RWPE2 (cell line): ENCODE results near the gene TEK.

Source experiments
- ATAC-seq: fragments of 200-7000 bp; cut with Tn5 transposase; 3 replicates; pipeline ENCODE4 v1.9.1; 2021; ENCODE audit warnings: low read depth
- DNase-seq: peaks from one replicate; pipeline ENCODE4 v3.0.0-alpha.2; 2020; ENCODE audit warnings: low spot score
- H3K27ac ChIP-seq: fragments of 450-650 bp; 2 replicates; pipeline ENCODE4 v1.5.1; 2017; ENCODE audit warnings: mild to moderate bottlenecking; ENCODE audit not compliant: poor library complexity, severe bottlenecking
- H3K27me3 ChIP-seq: fragments of 250-450 bp; sonication (Bioruptor Pico); 2 replicates; pipeline ENCODE4 v1.5.1; 2021; ENCODE audit warnings: mild to moderate bottlenecking, moderate library complexity; ENCODE audit not compliant: insufficient read depth, poor library complexity, severe bottlenecking
- H3K36me3 ChIP-seq: fragments of 250-450 bp; sonication (Bioruptor Pico); 2 replicates; pipeline ENCODE4 v1.5.1; 2020; ENCODE audit warnings: low read depth, mild to moderate bottlenecking, moderate library complexity
- H3K4me1 ChIP-seq: fragments of 250-450 bp; sonication (Bioruptor Pico); 2 replicates; pipeline ENCODE4 v1.5.1; 2021; ENCODE audit warnings: mild to moderate bottlenecking, moderate library complexity; ENCODE audit not compliant: insufficient read depth, poor library complexity, severe bottlenecking
- H3K4me3 ChIP-seq: fragments of 250-450 bp; sonication (Bioruptor Pico); 2 replicates; pipeline ENCODE4 v1.5.1; 2021; ENCODE audit warnings: mild to moderate bottlenecking, moderate library complexity; ENCODE audit not compliant: severe bottlenecking
- H3K9me3 ChIP-seq: fragments of 250-450 bp; sonication (Bioruptor Pico); 2 replicates; pipeline ENCODE4 v1.5.1; 2021; ENCODE audit warnings: mild to moderate bottlenecking, moderate library complexity; ENCODE audit not compliant: severe bottlenecking
- CTCF ChIP-seq: fragments of 450-650 bp; IDR thresholded peaks from one replicate; pipeline ENCODE4 v1.5.1; 2017; ENCODE audit warnings: mild to moderate bottlenecking, moderate library complexity; ENCODE audit not compliant: poor library complexity, severe bottlenecking

TEK gene

DNA sequence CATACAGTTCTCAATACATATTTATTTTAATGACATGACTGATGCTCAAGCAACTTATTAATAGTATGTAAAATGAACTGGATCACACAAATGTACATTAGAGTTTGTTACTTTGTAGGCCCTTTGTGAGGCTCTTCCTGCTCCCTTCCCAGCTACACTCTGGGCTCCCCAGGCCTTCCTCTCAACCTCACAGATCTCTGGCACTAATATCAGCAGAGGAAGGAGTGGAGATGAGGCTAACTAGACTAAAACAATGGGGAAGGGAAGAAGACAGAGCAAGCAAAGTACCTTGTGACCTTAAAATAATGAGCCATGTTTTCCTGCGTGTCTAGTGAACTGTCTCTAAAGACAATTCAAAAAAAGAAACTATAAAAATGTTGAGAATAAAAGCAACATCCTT, 30.3 kb upstream of the TEK start:
- DNase-seq: no peak
- no peak overlapping the region for H3K27ac ChIP-seq
- no peaks in the 10 kb centered on the region for H3K27me3 ChIP-seq
- no peak for TF ChIP-seq CTCF
- H3K36me3 ChIP-seq: no peaks in the 10 kb centered on the region
- H3K9me3 ChIP-seq: no peaks in the 10 kb centered on the region
- no peak overlapping the region for H3K4me3 ChIP-seq
- ATAC-seq: no peak
- peaks cover 9% of the 10 kb centered on the region for H3K4me1 ChIP-seq

DNA sequence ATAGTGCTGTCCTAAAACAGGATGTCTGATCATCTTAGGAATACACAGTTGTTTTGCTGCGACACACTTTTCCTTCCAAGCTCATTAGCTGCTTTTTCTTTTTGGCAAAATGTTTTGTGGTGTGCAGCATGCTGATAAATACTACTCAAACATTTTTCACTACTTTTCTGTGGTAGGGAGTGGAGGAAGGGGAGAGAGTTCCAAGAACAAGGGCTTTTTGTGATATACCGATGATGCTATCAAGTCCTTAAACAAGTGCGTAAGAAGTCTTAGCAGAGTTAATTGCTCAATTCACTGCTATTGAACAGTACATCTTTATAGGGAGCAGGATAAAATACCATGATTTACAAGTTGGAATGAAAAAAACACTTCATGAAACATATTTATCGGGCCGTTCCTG, 23.6 kb upstream of the TEK start:
- peaks cover 8% of the 10 kb centered on the region for H3K4me1 ChIP-seq
- H3K27ac ChIP-seq: no peak overlapping the region
- no peaks in the 10 kb centered on the region for H3K9me3 ChIP-seq
- ATAC-seq (no peak), DNase-seq (no peak)
- H3K4me3 ChIP-seq: no peak overlapping the region
- TF ChIP-seq CTCF: no peak
- no peaks in the 10 kb centered on the region for H3K36me3 ChIP-seq
- no peaks in the 10 kb centered on the region for H3K27me3 ChIP-seq

DNA sequence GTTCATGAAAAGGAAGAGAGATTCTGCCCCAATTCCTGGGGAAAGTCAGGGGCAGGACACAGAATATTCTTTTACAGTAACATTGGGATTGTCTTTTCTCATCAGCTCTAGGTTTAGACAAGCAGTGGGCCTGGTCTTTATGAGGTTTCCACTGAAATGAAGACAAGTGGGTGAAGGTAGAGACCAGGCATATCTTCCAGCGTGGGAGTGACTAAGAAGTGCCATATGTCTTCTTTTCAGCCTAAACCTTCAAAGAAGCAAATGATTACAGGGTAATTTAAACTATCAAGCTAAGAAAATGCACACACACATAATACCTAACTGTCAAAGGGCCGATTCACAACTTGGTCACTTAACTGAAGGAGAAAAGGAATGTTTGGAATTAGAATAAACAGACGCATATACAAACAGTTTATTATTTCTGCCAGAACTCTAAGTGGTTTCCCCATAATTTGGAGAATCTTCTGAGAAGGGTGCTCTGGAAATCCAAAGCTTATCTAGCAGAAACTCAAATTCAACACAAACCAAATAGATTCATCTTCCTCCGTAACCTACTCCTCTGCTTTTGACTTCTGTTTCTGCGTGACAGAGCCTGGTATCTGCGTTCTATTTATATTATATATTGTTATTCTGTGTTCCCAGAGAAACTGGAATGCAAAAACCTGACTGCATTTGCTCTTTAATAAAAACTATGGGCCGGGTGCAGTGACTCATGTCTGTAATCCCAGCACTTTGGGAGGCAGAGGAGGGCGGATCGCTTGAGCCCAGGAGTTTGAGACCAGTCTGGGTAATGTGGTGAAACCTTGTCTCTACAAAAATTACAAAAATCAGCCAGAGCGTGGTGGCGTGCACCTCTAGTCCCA, 22.0 kb upstream of the TEK start:
- no peak for TF ChIP-seq CTCF
- DNase-seq (no peak), ATAC-seq (no peak)
- no peak overlapping the region for H3K4me3 ChIP-seq
- no peaks in the 10 kb centered on the region for H3K27me3 ChIP-seq
- H3K9me3 ChIP-seq: no peaks in the 10 kb centered on the region
- no peak overlapping the region for H3K27ac ChIP-seq
- H3K4me1 ChIP-seq: peaks cover 2% of the 10 kb centered on the region
- no peaks in the 10 kb centered on the region for H3K36me3 ChIP-seq

DNA sequence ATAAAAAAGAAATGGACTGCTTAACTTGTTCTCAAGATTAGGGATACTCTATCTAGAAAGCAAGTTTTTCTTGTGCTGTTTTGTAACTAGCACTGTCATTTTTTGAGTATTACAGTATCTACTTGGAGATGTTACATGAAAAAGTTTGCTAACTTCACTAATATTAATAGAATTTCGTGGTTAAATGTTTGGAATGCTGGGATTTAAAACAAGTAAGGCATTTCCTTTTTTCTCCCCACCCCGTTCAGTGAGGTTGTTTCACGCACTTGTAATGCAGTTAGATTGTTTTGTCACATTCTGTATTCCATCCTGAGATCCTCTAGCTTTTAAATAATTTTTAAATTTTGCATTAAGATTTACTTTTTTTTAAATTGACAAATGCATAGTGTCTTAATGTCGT, 20.0 kb upstream of the TEK start:
- ATAC-seq: no peak
- Histone ChIP-seq H3K4me3 (no peak overlapping the region), H3K36me3 (no peaks in the 10 kb centered on the region), H3K27ac (no peak overlapping the region), H3K27me3 (no peaks in the 10 kb centered on the region), H3K9me3 (no peaks in the 10 kb centered on the region), H3K4me1 (peaks cover 2% of the 10 kb centered on the region)
- TF ChIP-seq CTCF: no peak
- DNase-seq: no peak

DNA sequence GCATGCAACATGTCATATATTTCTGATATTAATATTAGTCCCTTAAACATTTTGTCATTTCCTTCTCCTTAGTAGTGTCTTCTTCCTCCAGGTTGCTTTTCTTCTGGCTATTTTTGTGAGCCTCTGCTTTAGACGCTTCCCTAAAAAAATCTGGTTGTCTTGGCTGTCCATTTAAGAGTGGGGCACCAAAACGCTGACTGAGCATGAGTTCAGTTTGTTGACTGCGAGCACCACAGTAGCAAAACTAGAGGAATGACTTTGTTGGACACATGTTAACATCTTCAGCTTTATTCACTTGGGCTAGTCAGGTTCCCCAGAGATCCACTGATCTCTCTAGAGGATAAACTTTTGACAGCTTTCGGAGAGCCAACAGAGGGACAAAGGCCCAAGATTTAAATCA, 19.3 kb upstream of the TEK start:
- no peak for TF ChIP-seq CTCF
- no peak for ATAC-seq
- H3K27me3 ChIP-seq: no peaks in the 10 kb centered on the region
- no peaks in the 10 kb centered on the region for H3K9me3 ChIP-seq
- H3K36me3 ChIP-seq: no peaks in the 10 kb centered on the region
- no peak overlapping the region for H3K27ac ChIP-seq
- peaks cover 9% of the 10 kb centered on the region for H3K4me1 ChIP-seq
- H3K4me3 ChIP-seq: no peak overlapping the region
- no peak for DNase-seq
